KMS-11 (cell line): ENCODE data around the gene RORB.

ENCODE experiments used
- H2AFZ ChIP-seq: fragments of 200-600 bp; sonication (generic); 2 replicates; pipeline ENCODE4 v1.6.1; 2016; ENCODE audit warnings: antibody characterized with exemption, mixed run types, low read depth
- H3K27ac ChIP-seq: fragments of 200-600 bp; sonication (generic); 2 replicates; pipeline ENCODE4 v1.6.1; 2016; ENCODE audit warnings: mild to moderate bottlenecking, mixed run types
- H3K27me3 ChIP-seq: fragments of 200-600 bp; sonication (generic); 2 replicates; pipeline ENCODE4 v1.6.1; 2017; ENCODE audit warnings: mild to moderate bottlenecking, low read depth, mixed run types, moderate library complexity; ENCODE audit not compliant: insufficient read depth
- H3K36me3 ChIP-seq: fragments of 200-600 bp; sonication (generic); 2 replicates; pipeline ENCODE4 v1.6.1; 2017; ENCODE audit warnings: mild to moderate bottlenecking, mixed run types; ENCODE audit not compliant: insufficient read depth
- H3K4me1 ChIP-seq: fragments of 200-600 bp; sonication (generic); 2 replicates; pipeline ENCODE4 v1.6.1; 2016; ENCODE audit warnings: mild to moderate bottlenecking, low read depth, mixed run types; ENCODE audit not compliant: poor library complexity, severe bottlenecking
- H3K4me2 ChIP-seq: fragments of 200-600 bp; sonication (generic); 2 replicates; pipeline ENCODE4 v1.7.0; 2016; ENCODE audit warnings: mild to moderate bottlenecking, mixed run types
- H3K4me3 ChIP-seq: fragments of 200-600 bp; sonication (generic); IDR thresholded peaks from 2 replicates; pipeline ENCODE4 v1.6.1; 2017; ENCODE audit warnings: low read depth, low read length, mixed read lengths; ENCODE audit not compliant: insufficient read depth
- H3K79me2 ChIP-seq: fragments of 200-600 bp; sonication (generic); 2 replicates; pipeline ENCODE4 v1.6.1; 2016; ENCODE audit warnings: low read depth, mixed run types; ENCODE audit not compliant: insufficient read depth
- H3K9ac ChIP-seq: fragments of 200-600 bp; sonication (generic); 2 replicates; pipeline ENCODE4 v1.6.1; 2016; ENCODE audit warnings: mild to moderate bottlenecking, mixed run types
- H4K20me1 ChIP-seq: fragments of 200-600 bp; sonication (generic); 2 replicates; pipeline ENCODE4 v1.6.1; 2016; ENCODE audit warnings: mild to moderate bottlenecking, mixed run types; ENCODE audit not compliant: insufficient read depth
- TF ChIP-seq, protein P1 (sequence below): fragments of 200-600 bp; sonication (generic); conservative IDR thresholded peaks from 2 replicates; pipeline ENCODE4 v1.6.1; 2017; ENCODE audit warnings: low read depth, mild to moderate bottlenecking, antibody characterized with exemption, low read length, moderate library complexity, mixed read lengths

Gene RORB

DNA sequence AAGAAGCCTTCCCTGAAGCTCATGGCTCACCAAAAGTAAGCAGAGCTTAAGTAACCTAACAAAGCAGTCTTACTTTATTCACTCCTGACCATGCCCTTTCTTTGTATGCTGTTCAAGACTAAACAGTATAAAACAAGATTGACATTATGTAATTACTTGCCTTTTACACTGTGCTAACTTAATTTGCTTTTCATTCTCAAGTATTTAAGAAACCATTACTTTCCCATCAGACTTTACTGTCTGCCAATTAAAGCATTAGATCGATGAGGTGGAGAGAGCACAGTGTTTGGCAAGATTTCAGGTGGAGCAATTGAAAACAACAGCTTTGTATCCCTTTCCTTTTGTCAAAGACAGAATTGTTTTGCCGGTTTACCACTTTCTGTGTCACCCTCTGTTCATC is 98.2 kb downstream of the RORB start:
- no peak overlapping the region for H3K9ac ChIP-seq
- H3K79me2 ChIP-seq, result peaks cover 3% of the 10 kb centered on the region; the same call in 1 of the 2 replicates
- peaks cover 24% of the 10 kb centered on the region for H3K4me1 ChIP-seq
- TF ChIP-seq, protein P1, sequence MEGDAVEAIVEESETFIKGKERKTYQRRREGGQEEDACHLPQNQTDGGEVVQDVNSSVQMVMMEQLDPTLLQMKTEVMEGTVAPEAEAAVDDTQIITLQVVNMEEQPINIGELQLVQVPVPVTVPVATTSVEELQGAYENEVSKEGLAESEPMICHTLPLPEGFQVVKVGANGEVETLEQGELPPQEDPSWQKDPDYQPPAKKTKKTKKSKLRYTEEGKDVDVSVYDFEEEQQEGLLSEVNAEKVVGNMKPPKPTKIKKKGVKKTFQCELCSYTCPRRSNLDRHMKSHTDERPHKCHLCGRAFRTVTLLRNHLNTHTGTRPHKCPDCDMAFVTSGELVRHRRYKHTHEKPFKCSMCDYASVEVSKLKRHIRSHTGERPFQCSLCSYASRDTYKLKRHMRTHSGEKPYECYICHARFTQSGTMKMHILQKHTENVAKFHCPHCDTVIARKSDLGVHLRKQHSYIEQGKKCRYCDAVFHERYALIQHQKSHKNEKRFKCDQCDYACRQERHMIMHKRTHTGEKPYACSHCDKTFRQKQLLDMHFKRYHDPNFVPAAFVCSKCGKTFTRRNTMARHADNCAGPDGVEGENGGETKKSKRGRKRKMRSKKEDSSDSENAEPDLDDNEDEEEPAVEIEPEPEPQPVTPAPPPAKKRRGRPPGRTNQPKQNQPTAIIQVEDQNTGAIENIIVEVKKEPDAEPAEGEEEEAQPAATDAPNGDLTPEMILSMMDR, result no peak
- no peak overlapping the region for H3K4me3 ChIP-seq
- no peak overlapping the region for H3K4me2 ChIP-seq
- no peak overlapping the region for H3K27ac ChIP-seq
- no peaks in the 10 kb centered on the region for H4K20me1 ChIP-seq
- H3K36me3 ChIP-seq, result no peaks in the 10 kb centered on the region
- no peak overlapping the region for H2AFZ ChIP-seq
- no peaks in the 10 kb centered on the region for H3K27me3 ChIP-seq

GRCh38 chr9:74598874-74599273 is 101.7 kb downstream of the RORB start:
- peak overlapping the region; percentile 2; the same call in 1 of the 2 replicates for H3K4me2 ChIP-seq
- no peaks in the 10 kb centered on the region for H3K79me2 ChIP-seq
- no peak overlapping the region for H3K4me3 ChIP-seq
- H3K36me3 ChIP-seq, result no peaks in the 10 kb centered on the region
- no peaks in the 10 kb centered on the region for H3K27me3 ChIP-seq
- H3K9ac ChIP-seq, result no peak overlapping the region
- TF ChIP-seq, protein P1, result no peak
- H3K27ac ChIP-seq, result no peak overlapping the region
- no peak overlapping the region for H2AFZ ChIP-seq
- H3K4me1 ChIP-seq, result peaks cover 16% of the 10 kb centered on the region
- H4K20me1 ChIP-seq, result no peaks in the 10 kb centered on the region

- Histone ChIP-seq H3K4me2 (no peak overlapping the region; the same call in 1 of the 2 replicates), H3K4me1 (peaks cover 22% of the 10 kb centered on the region), H3K79me2 (no peaks in the 10 kb centered on the region), H3K9ac (no peak overlapping the region), H2AFZ (no peak overlapping the region), H3K27me3 (no peaks in the 10 kb centered on the region), H3K4me3 (no peak overlapping the region), H3K27ac (no peak overlapping the region), H3K36me3 (no peaks in the 10 kb centered on the region), H4K20me1 (no peaks in the 10 kb centered on the region)
- TF ChIP-seq, protein P1, result peak; percentile 26; the same call in 1 of the 2 replicates
Measured at GRCh38 chr9:74609671-74610405, 112.7 kb downstream of the RORB start.

GRCh38 chr9:74610523-74611061 is 113.5 kb downstream of the RORB start:
- Histone ChIP-seq H3K4me3 (no peak overlapping the region), H2AFZ (no peak overlapping the region), H3K36me3 (no peaks in the 10 kb centered on the region), H3K9ac (no peak overlapping the region), H3K27ac (no peak overlapping the region), H3K27me3 (no peaks in the 10 kb centered on the region), H3K79me2 (no peaks in the 10 kb centered on the region), H3K4me2 (no peak overlapping the region), H3K4me1 (peaks cover 22% of the 10 kb centered on the region), H4K20me1 (no peaks in the 10 kb centered on the region)
- TF ChIP-seq, protein P1, result no peak
